Tibial artery (tissue), 4 donors: ENCODE results near the gene SCFD2.

ENCODE experiments used
- DNase-seq, 2 donors: peaks; one replicate each; pipeline ENCODE4 v3.0.0-alpha.2; 2019
- H3K27ac ChIP-seq, 2 donors: fragments of 200-600 bp; sonication (generic) in 1 of 2; 1 replicate in 1 of 2; 2 replicates in 1 of 2; pipeline ENCODE4 v1.5.1; 2018 to 2019; ENCODE audit warnings: mild to moderate bottlenecking in 1 of 2
- H3K27me3 ChIP-seq, 2 donors: fragments of 200-600 bp; sonication (generic) in 1 of 2; one replicate each; pipeline versions ENCODE4 v1.5.1 to v1.6.0; 2016 to 2019
- H3K36me3 ChIP-seq, 3 donors: fragments of 200-600 bp; sonication (generic) in 2 of 3; one replicate each; pipeline ENCODE4 v1.5.1; 2016 to 2019; ENCODE audit warnings: mild to moderate bottlenecking in 2 of 3
- H3K4me1 ChIP-seq, 4 donors: fragments of 200-600 bp; sonication (generic) in 2 of 4; 1 replicate in 3 of 4; 2 replicates in 1 of 4; pipeline ENCODE4 v1.5.1; 2016 to 2019
- H3K4me3 ChIP-seq, 2 donors: fragments of 200-600 bp; sonication (generic) in 1 of 2; 1 replicate in 1 of 2; 2 replicates in 1 of 2; pipeline ENCODE4 v1.5.1; 2018 to 2019; ENCODE audit warnings: mild to moderate bottlenecking in 2 of 2
- H3K9me3 ChIP-seq, 3 donors: fragments of 200-600 bp; sonication (generic) in 1 of 3; one replicate each; pipeline ENCODE4 v1.5.1; 2016 to 2019
- CTCF ChIP-seq, 2 experiments: fragments of 200-600 bp in 1 of 2; fragments of 450-650 bp in 1 of 2; IDR thresholded peaks; one replicate each; pipeline ENCODE4 v1.5.1; 2017 to 2019; ENCODE audit warnings: antibody characterized with exemption in 2 of 2, mild to moderate bottlenecking in 1 of 2, moderate library complexity in 1 of 2
- intact Hi-C: fragments of 100-400 bp; cut with DNase I; formaldehyde crosslinking; loops from one replicate; pipeline ENCODE4 v1.15.0; 2023; ENCODE audit warnings: low total_unique reads

The SCFD2 gene

GRCh38 chr4:52884994-52885393 is 480.9 kb downstream of the SCFD2 start:
- no peak overlapping the region for H3K27ac ChIP-seq
- H3K4me3 ChIP-seq = no peak overlapping the region
- no peak for TF ChIP-seq CTCF (IDR thresholded peaks at IDR 0.05)
- H3K4me1 ChIP-seq = no peaks in the 10 kb centered on the region
- intact Hi-C loops = no loop called here
- H3K27me3 ChIP-seq = no peaks in the 10 kb centered on the region
- DNase-seq = no peak
- H3K36me3 ChIP-seq = peaks cover 0 to 17% (median 0%) of the 10 kb centered on the region in 3 donors
- H3K9me3 ChIP-seq = no peaks in the 10 kb centered on the region

GRCh38 chr4:52883707-52884669 is 481.9 kb downstream of the SCFD2 start:
- intact Hi-C loops = no loop called here
- no peaks in the 10 kb centered on the region for H3K9me3 ChIP-seq
- TF ChIP-seq CTCF (IDR thresholded peaks at IDR 0.05) = no peak
- H3K4me3 ChIP-seq = no peak overlapping the region
- no peaks in the 10 kb centered on the region for H3K27me3 ChIP-seq
- no peaks in the 10 kb centered on the region for H3K4me1 ChIP-seq
- peaks cover 0 to 17% (median 0%) of the 10 kb centered on the region in 3 donors for H3K36me3 ChIP-seq
- DNase-seq = no peak
- H3K27ac ChIP-seq = no peak overlapping the region

- Histone ChIP-seq H3K4me1 (no peaks in the 10 kb centered on the region), H3K36me3 (peaks cover 0 to 17% (median 0%) of the 10 kb centered on the region in 3 donors), H3K4me3 (no peak overlapping the region), H3K9me3 (no peaks in the 10 kb centered on the region), H3K27ac (no peak overlapping the region), H3K27me3 (no peaks in the 10 kb centered on the region)
- intact Hi-C loops = no loop called here
- DNase-seq = no peak
- TF ChIP-seq CTCF (IDR thresholded peaks at IDR 0.05) = no peak
Measured at GRCh38 chr4:52883183-52883621, 482.7 kb downstream of the SCFD2 start.

GRCh38 chr4:52880994-52881393 is 484.9 kb downstream of the SCFD2 start:
- intact Hi-C loops = no loop called here
- Histone ChIP-seq H3K4me3 (no peak overlapping the region), H3K27me3 (no peaks in the 10 kb centered on the region), H3K4me1 (no peaks in the 10 kb centered on the region), H3K9me3 (no peaks in the 10 kb centered on the region), H3K27ac (no peak overlapping the region), H3K36me3 (peaks cover 0 to 15% (median 0%) of the 10 kb centered on the region in 3 donors)
- no peak for TF ChIP-seq CTCF (IDR thresholded peaks at IDR 0.05)
- DNase-seq = no peak

GRCh38 chr4:52879471-52879870 is 486.4 kb downstream of the SCFD2 start:
- H3K9me3 ChIP-seq = no peaks in the 10 kb centered on the region
- intact Hi-C loops = no loop called here
- H3K4me3 ChIP-seq = no peak overlapping the region
- no peak for DNase-seq
- no peaks in the 10 kb centered on the region for H3K4me1 ChIP-seq
- no peaks in the 10 kb centered on the region for H3K27me3 ChIP-seq
- no peak for TF ChIP-seq CTCF (IDR thresholded peaks at IDR 0.05)
- H3K27ac ChIP-seq = no peak overlapping the region
- peaks cover 0 to 2% (median 0%) of the 10 kb centered on the region in 3 donors for H3K36me3 ChIP-seq
